GM19035 (cell line): ENCODE results near the gene PGC.

Experiments used
- ATAC-seq: cut with Tn5 transposase; IDR thresholded peaks from one replicate; pipeline ENCODE4 v1.9.1; 2021; ENCODE audit not compliant: unreplicated experiment

Gene PGC

DNA sequence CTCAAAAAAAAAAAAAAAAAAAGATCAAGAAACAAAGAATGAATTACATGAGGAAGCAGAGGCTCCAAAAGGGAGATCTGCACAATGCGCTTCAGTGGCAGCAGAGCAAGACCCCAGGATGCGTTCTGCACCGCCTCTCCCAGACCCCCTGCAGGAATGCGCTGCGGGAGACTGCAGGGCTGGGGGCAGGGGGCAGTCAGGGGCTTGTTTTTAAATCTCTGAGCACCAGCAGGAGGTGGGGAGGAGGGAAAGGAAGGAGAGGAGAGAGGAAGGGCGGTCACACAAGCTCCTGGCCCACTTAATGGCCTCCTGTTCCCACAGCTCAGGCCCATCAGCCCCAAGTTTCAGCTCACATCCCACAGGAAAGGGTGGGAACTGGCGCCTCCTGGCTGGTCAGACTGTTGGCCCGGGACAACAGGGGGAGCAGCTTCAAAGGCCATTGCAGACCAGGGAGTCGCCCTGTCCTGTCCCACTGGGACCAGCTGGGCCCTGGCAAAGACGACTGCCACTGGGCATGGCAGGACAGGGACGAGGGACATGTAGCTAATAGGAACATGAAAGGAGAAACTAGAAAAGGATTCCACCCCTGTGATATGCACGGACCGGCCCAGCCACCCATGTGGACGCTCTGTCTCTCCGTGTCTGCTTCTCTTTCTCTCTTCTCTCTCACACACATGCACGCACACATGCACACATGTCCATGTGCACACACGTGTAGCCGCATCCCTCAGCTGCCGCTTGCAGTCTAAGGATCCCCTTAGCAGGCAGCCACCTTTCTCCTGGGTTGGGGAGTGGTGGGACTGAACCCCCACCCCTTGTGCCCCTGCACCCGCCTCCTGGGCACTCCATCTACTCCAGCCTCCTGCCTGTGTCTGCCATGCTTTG, 46.5 kb downstream of the PGC start:
- ATAC-seq: no peak

DNA sequence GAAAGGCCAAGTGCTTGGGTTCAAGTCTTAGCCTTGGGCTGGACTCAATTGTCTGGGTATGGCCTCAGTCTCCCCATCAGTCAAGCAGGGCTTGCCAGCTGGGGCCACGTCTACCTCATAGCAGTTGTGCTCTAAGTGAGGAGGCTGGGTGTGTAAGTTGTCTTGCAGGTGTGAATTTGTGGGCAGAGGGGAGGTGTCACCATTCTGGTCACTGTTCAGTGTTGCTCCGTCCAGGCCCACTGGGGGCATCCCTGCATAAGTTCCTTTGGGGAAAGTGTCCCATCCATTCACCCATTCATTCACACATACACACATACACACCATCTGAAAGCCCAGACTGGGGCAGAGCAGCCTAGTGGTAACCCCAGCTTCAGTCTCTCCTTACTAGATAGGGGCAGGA, 48.1 kb downstream of the PGC start:
- ATAC-seq: no peak

DNA sequence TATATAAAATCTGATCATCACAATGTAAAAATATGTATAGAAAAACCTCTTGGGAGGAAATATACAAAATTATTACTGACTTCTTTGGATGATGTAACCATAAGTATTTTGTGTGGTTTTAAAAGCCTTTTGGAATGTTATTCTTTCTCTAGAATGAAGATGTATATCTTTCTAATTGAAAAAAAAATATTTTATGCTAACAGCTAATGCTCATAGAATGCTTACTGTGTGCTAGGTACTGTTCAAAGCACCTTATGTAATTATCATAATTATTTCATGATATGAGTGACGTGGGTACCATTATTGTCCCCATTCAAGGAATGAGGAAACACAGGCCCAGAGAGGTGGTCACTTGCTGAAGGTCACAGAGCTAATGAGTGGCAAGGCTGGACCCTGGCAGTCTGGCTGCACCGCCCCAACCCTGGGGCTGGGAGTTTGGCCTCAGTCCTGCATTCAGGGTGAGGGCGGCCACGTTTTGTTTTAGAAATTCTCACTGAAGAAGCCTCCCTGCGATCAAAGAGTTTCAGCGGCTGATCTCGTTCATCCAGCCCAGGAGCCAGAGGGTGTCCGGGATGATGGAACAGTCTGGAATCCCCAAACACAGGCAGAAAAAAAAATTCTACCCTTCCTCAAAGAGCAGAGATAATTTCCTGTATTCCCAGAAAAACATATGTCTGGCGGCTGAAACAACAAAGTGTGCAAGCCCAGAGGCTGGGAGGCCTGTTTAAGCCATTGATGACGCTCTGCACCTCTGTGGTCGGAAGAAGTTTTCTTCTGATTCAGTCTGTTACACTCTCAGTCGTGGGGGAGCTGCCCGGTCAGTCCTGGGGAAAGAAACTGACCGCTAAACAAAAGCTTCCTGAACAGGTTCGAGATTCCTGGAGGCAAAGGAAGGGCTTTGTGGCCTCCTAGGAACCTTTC, 49.1 kb downstream of the PGC start:
- ATAC-seq: no peak

DNA sequence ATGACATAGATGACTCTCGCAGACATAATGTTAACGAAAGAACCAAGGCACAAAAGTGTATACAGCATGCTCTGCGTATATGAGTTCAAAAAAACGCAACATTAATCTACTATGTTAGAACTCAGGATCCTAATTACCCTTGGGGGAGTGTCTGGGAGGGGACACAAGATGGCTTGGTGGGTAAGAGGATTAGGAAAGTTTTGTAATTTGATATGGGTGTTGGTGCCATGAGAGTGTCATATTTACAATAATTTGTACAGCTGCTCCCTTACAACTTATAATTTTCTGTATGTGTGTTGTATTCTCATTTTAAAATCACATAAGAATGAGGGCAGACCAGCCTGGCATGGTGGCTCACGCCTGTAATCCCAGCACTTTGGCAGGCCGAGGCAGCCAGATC, 50.4 kb downstream of the PGC start:
- ATAC-seq: no peak

DNA sequence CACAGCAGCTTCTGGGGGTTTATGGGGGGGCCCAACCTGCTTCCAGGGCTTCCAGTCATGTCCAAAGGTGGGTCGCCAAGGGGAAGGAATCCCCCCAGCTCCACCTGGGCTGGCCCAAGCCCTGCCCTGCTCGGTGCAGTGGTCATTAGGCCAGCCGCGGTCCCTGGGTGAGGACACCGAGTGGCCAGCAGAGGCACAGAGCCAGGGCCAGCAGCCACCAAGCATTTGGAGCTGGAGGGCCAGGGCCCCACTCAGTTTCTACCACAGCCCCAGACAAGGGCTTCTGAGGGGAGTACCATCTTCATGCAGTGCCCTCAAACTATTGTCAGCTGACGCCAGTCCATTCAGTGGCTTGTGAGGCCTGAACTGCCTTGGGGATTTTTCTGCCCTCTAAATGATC, 51.4 kb downstream of the PGC start:
- ATAC-seq: no peak

DNA sequence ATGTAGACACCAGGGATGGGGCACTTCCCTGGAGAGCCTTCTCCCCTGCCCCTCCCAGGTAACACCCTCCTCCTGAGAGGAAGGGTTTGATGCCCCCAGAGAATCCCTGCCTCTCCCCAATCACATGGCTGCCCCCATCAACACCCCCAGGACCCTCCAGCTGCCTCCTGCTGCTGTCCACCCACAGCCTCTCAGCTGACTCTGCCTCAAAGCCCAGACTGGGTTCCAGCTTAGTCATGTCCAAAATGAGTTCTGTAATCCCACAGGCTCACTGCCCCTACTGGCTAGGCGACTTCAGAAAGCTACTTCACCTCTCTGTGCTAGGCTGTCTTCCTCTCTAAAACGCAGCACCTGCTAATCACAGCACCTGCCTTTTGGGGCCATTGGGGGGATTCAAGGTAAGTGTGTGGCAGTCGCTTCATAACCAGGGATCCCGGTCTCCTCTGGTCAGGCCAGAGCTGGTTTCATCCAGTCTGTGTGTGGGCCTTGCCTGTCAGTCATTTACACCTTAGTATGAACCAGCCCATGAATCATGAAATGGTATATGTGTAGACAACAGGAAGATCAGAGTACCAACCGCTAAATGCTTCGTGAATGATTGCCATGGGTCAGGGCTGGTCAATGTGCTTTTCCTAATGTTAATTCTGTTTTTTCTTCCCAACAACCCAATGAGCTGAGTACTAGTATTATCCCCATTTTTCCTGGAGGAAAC, 52.2 kb downstream of the PGC start:
- no peak for ATAC-seq

DNA sequence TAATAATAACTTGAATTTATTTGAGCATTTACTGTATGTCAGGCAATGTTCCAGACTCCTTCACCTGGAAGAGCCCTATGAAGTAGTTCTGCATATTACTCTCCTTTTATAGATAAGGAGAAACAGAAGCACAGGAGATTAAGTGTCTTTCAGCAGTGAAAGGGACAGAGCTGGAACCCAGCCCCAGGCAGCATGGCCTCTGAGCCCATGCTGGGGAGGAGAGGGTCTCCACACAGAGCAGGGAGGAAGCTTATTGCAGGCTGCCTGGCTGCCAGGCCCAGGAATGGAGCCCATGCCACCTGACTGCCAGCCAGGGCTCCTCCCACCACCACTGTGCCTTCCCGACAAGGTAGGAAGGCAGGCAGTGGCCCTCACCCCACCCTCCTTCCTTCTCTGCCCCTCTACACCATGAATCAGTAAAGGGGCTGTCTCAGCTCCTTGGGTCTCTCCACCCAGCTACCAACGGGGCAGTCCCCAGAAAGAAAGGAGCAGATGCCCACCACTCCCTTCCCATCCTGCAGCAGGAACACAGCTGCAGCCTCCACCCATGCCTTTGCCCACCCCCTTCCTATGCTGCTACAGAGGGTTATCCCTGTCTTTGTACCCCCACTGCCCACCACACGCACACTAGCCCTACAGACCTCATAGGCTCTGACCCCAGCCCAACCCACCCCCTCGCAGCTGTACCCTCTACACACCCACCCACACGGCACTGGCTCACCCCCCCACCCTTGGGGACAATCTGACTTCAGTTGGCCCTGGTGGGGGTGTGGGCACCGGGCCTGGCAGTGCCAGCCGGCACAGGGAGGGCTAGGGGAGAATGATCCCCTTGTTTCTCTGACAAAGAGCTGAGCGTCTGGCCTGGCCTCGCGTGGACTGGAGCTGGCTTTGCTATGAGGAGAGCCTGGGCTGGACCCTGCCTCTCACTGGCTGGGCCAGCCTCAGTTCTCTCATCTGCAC, 53.6 kb downstream of the PGC start:
- ATAC-seq: no peak

DNA sequence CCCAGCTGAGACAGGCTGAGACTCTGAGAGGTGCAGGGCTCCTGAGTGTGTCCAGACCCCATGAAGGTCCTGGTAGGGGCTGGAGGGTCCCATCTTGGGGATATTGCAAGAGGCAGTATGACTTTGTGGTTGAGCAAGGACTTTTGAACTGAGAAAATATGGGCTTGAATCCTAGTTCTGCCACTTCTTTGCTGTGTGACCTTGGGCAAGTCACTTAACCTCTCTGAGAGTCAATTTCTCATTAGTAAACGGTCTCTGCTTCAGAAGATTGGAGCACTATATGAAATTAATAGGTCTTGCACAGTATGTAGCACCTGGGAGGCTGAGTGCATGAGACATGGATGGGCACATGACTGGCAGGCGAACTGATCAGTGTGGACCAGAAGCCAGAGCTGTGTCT, 54.5 kb downstream of the PGC start:
- no peak for ATAC-seq

DNA sequence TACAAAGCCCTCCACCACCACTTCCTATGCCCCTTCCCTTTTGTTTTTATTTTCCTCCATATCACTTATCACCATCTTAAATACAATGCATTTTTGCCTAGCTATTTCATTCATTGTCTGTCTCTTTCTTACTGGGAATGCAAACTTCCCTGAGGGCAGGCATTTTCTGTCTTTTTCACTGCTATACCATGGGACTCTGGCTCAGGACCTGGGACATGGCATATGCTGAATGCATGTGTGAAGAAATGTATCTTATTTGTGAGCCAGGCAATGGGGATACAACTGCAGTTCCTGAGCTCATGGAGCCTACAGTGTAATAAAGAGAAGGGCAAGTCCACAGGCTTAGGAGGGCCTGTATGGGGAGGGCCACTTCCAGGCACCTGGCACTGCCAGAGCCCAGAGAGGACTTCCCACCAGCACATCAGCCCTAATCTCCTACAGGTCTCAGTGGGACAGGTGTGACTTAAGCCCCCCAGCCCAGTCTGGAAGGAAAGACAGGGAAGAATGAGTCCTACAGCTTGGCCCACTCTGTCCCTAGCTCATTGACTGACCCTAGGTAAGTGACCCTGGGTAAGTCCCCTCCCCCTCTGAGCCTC, 55.0 kb downstream of the PGC start:
- ATAC-seq: no peak

DNA sequence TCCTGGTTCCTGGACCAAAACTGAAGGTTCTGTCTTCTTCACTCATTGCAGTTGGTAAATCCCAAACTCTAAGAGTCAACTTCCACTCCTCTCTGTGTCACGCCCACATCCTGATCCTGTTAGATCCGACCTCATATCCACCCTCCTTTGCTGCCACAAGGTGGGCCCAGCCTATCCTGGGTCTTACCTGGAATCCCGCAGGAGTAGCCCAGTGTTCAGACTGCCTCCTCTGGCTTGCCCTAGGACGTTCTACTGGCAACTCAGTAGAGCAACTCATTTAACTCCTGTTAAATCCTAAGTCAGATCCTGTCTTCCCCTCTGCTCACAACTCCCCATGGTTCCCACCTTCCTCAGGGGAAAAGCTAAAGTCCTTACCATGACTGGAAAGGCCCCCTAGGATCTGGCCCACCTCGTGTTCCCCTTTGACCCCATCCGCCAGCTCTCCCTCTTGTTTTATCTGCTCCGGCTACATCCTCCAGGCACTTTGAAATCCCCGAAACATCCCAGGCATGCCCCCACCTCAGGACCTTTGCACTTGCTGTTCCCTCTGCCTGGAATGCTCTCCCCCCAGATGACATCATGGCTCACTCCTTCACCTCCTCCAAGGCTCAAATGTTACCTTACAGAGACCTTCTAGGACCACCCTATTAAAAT, 55.6 kb downstream of the PGC start:
- no peak for ATAC-seq

DNA sequence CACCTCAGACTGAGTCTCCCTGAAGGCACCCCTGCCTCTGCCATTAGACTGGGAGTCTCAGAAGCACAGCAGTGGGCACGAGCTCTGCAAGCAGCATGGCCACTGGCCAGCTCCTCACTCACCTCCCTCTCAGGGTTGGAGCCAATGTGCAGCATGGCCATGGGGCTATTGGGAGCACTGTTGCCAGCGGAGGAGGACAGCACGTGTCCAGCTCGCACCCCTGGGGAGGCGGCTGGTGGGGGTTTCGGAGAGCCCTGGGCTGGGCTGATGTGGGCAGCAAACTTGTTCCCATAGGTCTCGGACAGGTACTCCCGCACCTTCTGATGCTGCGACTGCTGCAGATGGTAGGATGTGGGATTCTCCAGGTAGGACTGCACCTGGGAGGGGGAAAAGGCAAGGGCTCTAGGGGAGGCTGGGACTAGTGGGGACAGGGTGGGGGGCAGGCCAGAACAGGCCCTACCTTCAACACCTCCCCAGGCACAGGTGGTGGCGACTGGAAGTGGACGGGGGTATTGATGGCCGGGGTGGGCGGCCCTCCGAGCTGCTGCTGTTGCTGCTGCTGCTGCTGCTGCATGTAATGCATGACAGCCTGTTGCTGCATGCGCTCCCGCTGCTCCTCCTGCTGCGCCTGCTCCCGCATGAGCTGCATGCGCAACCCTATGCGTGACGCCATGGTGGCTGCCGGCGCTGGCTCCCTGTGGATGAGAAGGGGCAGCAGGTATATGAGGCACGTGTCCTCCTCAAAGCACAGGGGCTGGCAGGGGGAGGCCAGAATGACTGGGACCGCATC, 56.5 kb downstream of the PGC start:
- no peak for ATAC-seq

DNA sequence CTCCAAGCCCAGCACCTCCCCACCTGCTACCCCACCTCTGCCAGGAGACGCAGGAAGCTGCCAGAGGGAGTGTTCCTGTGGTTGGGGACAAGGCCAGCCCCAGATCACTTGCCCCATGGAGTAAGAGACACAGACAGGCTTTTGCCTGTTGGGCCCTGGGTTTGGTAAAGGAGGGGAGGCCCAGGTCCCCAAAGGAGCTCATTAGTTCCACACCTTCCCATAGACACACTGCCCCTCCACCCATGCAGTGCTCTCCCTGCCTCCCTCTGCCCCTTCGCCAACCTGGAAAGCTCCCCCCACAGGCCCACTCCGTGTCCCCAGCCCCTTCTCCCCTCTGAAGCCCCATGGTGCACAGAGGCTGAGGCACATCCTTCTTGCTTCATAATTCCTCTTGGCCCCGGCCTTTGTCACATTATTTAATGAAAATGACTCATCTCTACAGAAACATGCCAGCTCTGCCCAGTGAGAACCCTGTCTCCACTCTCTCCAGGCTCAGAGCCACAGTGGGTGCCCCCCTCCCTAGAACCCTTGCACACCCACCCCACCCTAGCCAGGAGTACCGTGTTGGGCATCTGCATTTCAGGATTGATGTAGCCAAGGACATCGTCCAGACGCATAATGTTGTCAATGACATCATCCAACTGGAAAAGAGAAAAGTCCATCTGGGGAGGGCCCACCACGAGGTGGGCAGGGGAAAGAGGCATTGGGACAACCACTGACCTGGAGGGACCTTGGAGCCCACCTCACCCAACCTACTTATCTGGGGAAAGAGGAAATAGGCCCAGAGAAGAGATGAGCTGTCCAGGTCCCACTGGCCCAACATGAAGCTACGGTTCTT, 57.8 kb downstream of the PGC start:
- ATAC-seq: no peak

DNA sequence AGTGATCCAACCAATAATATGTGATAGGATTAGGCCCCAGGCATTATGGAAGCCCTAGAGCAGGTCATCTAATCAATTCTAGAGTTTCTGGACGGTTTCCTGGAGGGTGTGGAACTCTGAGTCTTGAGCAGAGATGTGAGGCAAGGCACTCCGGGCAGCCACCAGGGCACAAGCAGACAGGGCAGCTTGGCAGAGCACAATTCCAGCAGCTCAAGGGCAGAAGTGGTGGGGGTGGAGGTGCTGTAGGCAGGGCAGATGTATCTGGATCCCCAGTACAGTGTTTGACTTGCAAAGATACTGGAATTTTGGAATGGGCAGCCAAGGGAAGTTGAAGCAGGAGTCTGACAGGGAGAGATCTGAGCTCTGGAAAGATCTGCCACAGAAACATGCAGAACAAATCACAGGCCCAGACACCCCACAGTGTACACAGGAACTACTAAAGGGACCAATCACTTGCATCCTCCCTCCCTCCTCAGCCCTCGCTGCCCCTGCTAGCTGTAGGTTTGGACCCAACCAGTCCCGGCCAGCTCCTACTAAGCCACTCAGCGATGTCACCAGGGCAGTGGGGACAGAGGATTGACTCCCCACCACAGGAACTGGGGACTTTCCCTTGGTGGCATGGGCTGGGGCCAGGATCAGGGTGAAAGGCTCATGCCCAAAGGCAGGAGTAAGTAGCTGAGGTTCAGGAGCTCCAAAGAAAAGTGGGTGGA, 58.8 kb downstream of the PGC start:
- ATAC-seq: no peak

DNA sequence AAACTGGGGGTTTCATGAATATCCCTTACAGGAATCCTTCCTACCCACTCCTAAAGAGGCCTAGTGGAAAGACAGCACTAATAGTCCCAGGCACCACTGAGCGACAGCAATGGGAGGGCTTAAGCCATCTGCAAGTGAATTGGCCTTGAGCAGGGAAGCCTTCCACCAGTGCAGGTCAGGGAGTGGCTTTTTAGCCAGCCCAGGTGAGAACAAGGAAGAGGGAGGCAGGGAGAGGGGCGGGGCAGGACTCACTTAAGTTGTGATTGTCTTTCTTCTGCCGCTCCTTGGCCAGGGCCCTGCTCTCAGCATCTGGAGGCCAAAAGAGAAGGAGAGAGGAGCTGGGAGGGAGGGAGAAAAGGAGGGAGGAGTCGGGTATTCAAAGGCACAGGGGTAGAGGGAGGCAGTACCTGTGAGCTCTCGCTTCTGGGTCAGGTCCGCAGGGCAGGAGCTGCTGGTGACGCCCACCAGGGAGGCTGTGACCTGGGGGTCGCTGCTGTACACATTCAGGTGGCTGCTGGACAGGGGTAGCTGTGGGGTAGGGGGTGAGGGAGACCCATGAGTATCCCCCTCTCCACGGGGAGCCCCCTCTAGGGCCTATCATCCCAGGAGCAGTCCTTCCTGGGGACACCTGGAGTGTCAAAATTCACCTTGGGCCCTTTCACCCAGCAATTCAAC, 59.6 kb downstream of the PGC start:
- no peak for ATAC-seq
